Testis (tissue), 2 donors: Measurements from ENCODE around the gene RBL2.

ENCODE experiments used
- POLR2A ChIP-seq: fragments of 450-650 bp; IDR thresholded peaks from one replicate; pipeline ENCODE4 v1.6.1; 2017; ENCODE audit warnings: antibody characterized with exemption, mild to moderate bottlenecking, moderate library complexity
- TF ChIP-seq, protein P1 (sequence below), 3 experiments: fragments of 450-650 bp in 2 of 3; fragments of 200-600 bp in 1 of 3; sonication (generic) in 1 of 3; IDR thresholded peaks; one replicate each; pipeline ENCODE4 v1.5.1; 2016 to 2019; ENCODE audit warnings: antibody characterized with exemption in 3 of 3, mild to moderate bottlenecking in 2 of 3, moderate library complexity in 1 of 3

DNA sequence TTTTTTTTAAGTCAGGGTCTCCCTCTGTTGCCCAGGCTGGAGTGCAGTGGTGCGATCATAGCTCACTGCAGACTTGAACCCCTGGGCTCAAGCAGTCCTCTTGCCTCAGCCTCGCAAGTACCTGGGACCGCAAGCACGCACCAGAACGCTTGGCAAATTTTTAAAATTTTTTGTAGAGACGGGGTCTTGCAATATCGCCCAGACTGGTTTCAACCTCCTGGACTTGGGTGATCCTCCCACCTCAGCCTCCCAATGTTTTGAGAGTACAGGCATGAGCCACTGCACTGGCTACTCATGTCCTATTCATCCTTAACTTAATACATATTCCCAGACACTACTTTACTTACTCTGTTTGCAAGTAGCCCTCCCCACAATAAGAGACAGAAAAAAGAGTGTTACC lies 16.3 kb upstream of the RBL2 start:
- TF ChIP-seq POLR2A, result no peak
- TF ChIP-seq, protein P1, sequence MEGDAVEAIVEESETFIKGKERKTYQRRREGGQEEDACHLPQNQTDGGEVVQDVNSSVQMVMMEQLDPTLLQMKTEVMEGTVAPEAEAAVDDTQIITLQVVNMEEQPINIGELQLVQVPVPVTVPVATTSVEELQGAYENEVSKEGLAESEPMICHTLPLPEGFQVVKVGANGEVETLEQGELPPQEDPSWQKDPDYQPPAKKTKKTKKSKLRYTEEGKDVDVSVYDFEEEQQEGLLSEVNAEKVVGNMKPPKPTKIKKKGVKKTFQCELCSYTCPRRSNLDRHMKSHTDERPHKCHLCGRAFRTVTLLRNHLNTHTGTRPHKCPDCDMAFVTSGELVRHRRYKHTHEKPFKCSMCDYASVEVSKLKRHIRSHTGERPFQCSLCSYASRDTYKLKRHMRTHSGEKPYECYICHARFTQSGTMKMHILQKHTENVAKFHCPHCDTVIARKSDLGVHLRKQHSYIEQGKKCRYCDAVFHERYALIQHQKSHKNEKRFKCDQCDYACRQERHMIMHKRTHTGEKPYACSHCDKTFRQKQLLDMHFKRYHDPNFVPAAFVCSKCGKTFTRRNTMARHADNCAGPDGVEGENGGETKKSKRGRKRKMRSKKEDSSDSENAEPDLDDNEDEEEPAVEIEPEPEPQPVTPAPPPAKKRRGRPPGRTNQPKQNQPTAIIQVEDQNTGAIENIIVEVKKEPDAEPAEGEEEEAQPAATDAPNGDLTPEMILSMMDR (IDR thresholded peaks at IDR 0.05), result no peak
